Measurements from ENCODE around the gene TMEM186. TPM values are rescaled to one million over a fixed set of nuclear protein-coding genes. Genes with fewer than 3 reads are reported as not detected.
"Not testable (repeated sequence)": the region's sequence is repeated elsewhere in the genome, so short reads cannot be mapped to it uniquely, and the experiment has no call there.

The TMEM186 gene
- total and polyA plus RNA-seq, 4 experiments from 2014 or later: 9.4 to 20.0 (median 16.7) TPM

GRCh38 chr16:8751481-8752311 lies 45.7 kb downstream of the TMEM186 start:
- Mint-ChIP-seq H3K4me1 (no peaks in the 10 kb centered on the region), H3K9me3 (no peaks in the 10 kb centered on the region), H3K27ac (no peak overlapping the region), H3K4me3 (no peak overlapping the region), H3K27me3 (no peaks in the 10 kb centered on the region), H3K36me3 (peaks cover 19 to 31% of the 10 kb centered on the region in 2 donors)
- intact Hi-C loops (cut with micrococcal nuclease): no loop called here
- DNase-seq: no peak
- no peaks in the 10 kb centered on the region for H3K36me3 ChIP-seq (ENCODE audit: insufficient read depth, low read length)
- no peaks in the 10 kb centered on the region for H3K27me3 ChIP-seq (ENCODE audit: insufficient read depth, low read length)
- H3K27ac ChIP-seq (ENCODE audit: low read depth, low read length): no peak overlapping the region
- no peaks in the 10 kb centered on the region for H3K4me1 ChIP-seq (ENCODE audit: insufficient read depth, low read length)
- no peak overlapping the region for H3K4me3 ChIP-seq (ENCODE audit: low read length in 2 of 2)
- POLR2A ChIA-PET (ENCODE audit: partially characterized antibody): no interaction called here
- H3K9me3 ChIP-seq (ENCODE audit: control insufficient read depth in 1 of 2, low read length in 2 of 2): no peaks in the 10 kb centered on the region
- CTCF ChIA-PET (ENCODE audit: partially characterized antibody): no interaction called here

GRCh38 chr16:8748944-8749343 lies 48.5 kb downstream of the TMEM186 start:
- H3K27me3 Mint-ChIP-seq; intact Hi-C loops (cut with micrococcal nuclease); H3K4me3 Mint-ChIP-seq; H3K4me1 ChIP-seq (ENCODE audit: insufficient read depth, low read length); DNase-seq; H3K4me3 ChIP-seq (ENCODE audit: low read length in 2 of 2); H3K27ac Mint-ChIP-seq; H3K9me3 Mint-ChIP-seq; H3K9me3 ChIP-seq (ENCODE audit: control insufficient read depth in 1 of 2, low read length in 2 of 2); H3K4me1 Mint-ChIP-seq; POLR2A ChIA-PET (ENCODE audit: partially characterized antibody); H3K36me3 ChIP-seq (ENCODE audit: insufficient read depth, low read length); H3K27ac ChIP-seq (ENCODE audit: low read depth, low read length); H3K27me3 ChIP-seq (ENCODE audit: insufficient read depth, low read length): not testable (repeated sequence)
- CTCF ChIA-PET (ENCODE audit: partially characterized antibody): interaction anchor here (1.8 kb wide), 1 partner anchor 130 kb away, joined by 3 read pairs; no protein-coding TSS in a partner anchor
- peaks cover 11 to 27% of the 10 kb centered on the region in 2 donors for H3K36me3 Mint-ChIP-seq

Other genes with a start within 250 kb of the TMEM186 start
- gene TMEM114, start 207.1 kb downstream of the TMEM186 start, total RNA-seq: not detected
- gene TMEM114, start 207.1 kb downstream of the TMEM186 start, polyA plus RNA-seq: not detected
- gene METTL22, start 175.9 kb downstream of the TMEM186 start, total RNA-seq: 10 to 100 TPM; 42.9 to 49.8 TPM
- 10 to 100 TPM in 1 of 2 donors, 1 to 10 TPM in 1; 6.2 to 14.2 TPM for gene METTL22, start 175.9 kb downstream of the TMEM186 start, polyA plus RNA-seq
- 10 to 100 TPM; 10.0 to 10.8 TPM for gene ABAT, start 123.0 kb downstream of the TMEM186 start, total RNA-seq
- 1 to 10 TPM; 2.8 to 3.1 TPM for gene ABAT, start 123.0 kb downstream of the TMEM186 start, polyA plus RNA-seq
- 10 to 100 TPM; 51.7 to 61.7 TPM for gene PMM2, start 200 bp upstream of the TMEM186 start, total RNA-seq
- 10 to 100 TPM; 21.2 to 35.1 TPM for gene PMM2, start 200 bp upstream of the TMEM186 start, polyA plus RNA-seq
- gene CARHSP1, start 71.4 kb upstream of the TMEM186 start, total RNA-seq: 10 to 100 TPM; 39.3 to 43.2 TPM
- 10 to 100 TPM; 33.2 to 57.2 TPM for gene CARHSP1, start 71.4 kb upstream of the TMEM186 start, polyA plus RNA-seq
- gene LITAFD, start 84.7 kb upstream of the TMEM186 start, total RNA-seq: not detected
- not detected for gene LITAFD, start 84.7 kb upstream of the TMEM186 start, polyA plus RNA-seq
- gene USP7, start 166.3 kb upstream of the TMEM186 start, total RNA-seq: 100 to 1,000 TPM; 194 to 206 TPM
- 10 to 100 TPM in 1 of 2 donors, 1 to 10 TPM in 1; 4.8 to 17.8 TPM for gene USP7, start 166.3 kb upstream of the TMEM186 start, polyA plus RNA-seq

Data from CD4-positive, alpha-beta memory T cell (primary cell).